K562 (cell line): Measurements from ENCODE around the gene ARMC7. TPM values are rescaled to one million over a fixed set of nuclear protein-coding genes. Genes with fewer than 3 reads are reported as not detected.

ENCODE experiments used
- BCOR ChIP-seq: fragments of 450-650 bp; IDR thresholded peaks from 2 replicates; pipeline ENCODE4 v1.6.1; 2016
- EP400 ChIP-seq: fragments of 450-650 bp; IDR thresholded peaks from 2 replicates; pipeline ENCODE4 v1.6.1; 2017; ENCODE audit warnings: antibody characterized with exemption, mild to moderate bottlenecking, moderate library complexity
- ERF ChIP-seq: fragments of 450-650 bp; formaldehyde crosslinking; IDR thresholded peaks from 2 replicates; pipeline ENCODE4 v1.4.0; 2020; ENCODE audit warnings: mild to moderate bottlenecking, mixed read lengths
- TEAD2 ChIP-seq: fragments of 450-650 bp; IDR thresholded peaks from 2 replicates; pipeline ENCODE4 v1.6.1; 2016; ENCODE audit warnings: missing genetic modification characterization, control low read depth, missing compliant biosample characterization
- ZNF121 ChIP-seq: sonication (generic); formaldehyde crosslinking; conservative IDR thresholded peaks from 2 replicates; pipeline ENCODE4 v1.8.0; 2022; ENCODE audit warnings: missing genetic modification reagents
- ZNF395 ChIP-seq: fragments of 200-800 bp; sonication (Bioruptor generic); IDR thresholded peaks from 2 replicates; pipeline ENCODE4 v1.6.1; 2017; ENCODE audit warnings: missing genetic modification characterization, missing compliant biosample characterization
- polyA plus RNA-seq, 8 experiments: library from polyadenylated mRNA; depleted of rRNA in 4 of 8; stranded (reverse) in 5 of 8; unstranded in 3 of 8; fragments of >200 nt; fragmentation: Nextera tagmentation in 2 of 8; fragmentation: Illumina TruSeq in 1 of 8; extraction: Ambion mirVana in 2 of 8; extraction: Trizol in 1 of 8; gene quantifications; 2 replicates each; pipeline versions ENCODE4 v1.2.1 to v1.2.3, GENCODE V29; 2011 to 2014; ENCODE audit warnings: inconsistent platforms in 1 of 8, missing spikeins in 1 of 8
- total RNA-seq, 7 experiments: library from RNA; depleted of rRNA in 6 of 7; stranded (reverse); fragments of >200 nt in 6 of 7; fragmentation: Illumina TruSeq in 2 of 7; extraction: Trizol in 2 of 7; gene quantifications; 2 replicates each; pipeline versions ENCODE4 v1.2.1 to v1.2.3, GENCODE V29; 2011 to 2021; ENCODE audit warnings: low replicate concordance in 1 of 7
- TF ChIP-seq, protein P1 (sequence below): fragments of 450-650 bp; IDR thresholded peaks from 2 replicates; pipeline ENCODE4 v1.6.1; 2016; ENCODE audit warnings: mild to moderate bottlenecking, moderate library complexity

The ARMC7 gene
- total and polyA plus RNA-seq, 9 of the 15 experiments (the other 6 are each of a cell fraction or from before 2014, with no cell fraction given) = 1.4 to 15.2 (median 5.9) TPM

DNA sequence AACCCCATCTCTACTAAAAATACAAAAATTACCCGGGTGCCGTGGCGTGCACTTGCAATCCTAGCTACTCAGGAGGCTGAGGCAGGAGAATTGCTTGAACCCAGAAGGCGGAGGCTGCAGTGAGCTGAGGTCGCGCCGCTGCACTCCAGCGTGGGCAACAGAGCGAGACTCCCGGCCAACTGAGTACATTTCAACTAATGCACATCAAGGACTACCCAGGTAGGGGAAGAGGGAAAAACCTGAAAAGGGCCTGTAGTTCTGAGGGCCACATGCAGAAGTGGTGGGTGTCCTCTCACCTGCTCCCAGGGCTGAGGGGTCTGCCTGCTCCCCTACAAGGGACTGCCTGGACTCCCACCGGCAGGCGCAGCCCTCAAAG, 22.6 kb upstream of the ARMC7 start (continued):
- TF ChIP-seq, protein P1, sequence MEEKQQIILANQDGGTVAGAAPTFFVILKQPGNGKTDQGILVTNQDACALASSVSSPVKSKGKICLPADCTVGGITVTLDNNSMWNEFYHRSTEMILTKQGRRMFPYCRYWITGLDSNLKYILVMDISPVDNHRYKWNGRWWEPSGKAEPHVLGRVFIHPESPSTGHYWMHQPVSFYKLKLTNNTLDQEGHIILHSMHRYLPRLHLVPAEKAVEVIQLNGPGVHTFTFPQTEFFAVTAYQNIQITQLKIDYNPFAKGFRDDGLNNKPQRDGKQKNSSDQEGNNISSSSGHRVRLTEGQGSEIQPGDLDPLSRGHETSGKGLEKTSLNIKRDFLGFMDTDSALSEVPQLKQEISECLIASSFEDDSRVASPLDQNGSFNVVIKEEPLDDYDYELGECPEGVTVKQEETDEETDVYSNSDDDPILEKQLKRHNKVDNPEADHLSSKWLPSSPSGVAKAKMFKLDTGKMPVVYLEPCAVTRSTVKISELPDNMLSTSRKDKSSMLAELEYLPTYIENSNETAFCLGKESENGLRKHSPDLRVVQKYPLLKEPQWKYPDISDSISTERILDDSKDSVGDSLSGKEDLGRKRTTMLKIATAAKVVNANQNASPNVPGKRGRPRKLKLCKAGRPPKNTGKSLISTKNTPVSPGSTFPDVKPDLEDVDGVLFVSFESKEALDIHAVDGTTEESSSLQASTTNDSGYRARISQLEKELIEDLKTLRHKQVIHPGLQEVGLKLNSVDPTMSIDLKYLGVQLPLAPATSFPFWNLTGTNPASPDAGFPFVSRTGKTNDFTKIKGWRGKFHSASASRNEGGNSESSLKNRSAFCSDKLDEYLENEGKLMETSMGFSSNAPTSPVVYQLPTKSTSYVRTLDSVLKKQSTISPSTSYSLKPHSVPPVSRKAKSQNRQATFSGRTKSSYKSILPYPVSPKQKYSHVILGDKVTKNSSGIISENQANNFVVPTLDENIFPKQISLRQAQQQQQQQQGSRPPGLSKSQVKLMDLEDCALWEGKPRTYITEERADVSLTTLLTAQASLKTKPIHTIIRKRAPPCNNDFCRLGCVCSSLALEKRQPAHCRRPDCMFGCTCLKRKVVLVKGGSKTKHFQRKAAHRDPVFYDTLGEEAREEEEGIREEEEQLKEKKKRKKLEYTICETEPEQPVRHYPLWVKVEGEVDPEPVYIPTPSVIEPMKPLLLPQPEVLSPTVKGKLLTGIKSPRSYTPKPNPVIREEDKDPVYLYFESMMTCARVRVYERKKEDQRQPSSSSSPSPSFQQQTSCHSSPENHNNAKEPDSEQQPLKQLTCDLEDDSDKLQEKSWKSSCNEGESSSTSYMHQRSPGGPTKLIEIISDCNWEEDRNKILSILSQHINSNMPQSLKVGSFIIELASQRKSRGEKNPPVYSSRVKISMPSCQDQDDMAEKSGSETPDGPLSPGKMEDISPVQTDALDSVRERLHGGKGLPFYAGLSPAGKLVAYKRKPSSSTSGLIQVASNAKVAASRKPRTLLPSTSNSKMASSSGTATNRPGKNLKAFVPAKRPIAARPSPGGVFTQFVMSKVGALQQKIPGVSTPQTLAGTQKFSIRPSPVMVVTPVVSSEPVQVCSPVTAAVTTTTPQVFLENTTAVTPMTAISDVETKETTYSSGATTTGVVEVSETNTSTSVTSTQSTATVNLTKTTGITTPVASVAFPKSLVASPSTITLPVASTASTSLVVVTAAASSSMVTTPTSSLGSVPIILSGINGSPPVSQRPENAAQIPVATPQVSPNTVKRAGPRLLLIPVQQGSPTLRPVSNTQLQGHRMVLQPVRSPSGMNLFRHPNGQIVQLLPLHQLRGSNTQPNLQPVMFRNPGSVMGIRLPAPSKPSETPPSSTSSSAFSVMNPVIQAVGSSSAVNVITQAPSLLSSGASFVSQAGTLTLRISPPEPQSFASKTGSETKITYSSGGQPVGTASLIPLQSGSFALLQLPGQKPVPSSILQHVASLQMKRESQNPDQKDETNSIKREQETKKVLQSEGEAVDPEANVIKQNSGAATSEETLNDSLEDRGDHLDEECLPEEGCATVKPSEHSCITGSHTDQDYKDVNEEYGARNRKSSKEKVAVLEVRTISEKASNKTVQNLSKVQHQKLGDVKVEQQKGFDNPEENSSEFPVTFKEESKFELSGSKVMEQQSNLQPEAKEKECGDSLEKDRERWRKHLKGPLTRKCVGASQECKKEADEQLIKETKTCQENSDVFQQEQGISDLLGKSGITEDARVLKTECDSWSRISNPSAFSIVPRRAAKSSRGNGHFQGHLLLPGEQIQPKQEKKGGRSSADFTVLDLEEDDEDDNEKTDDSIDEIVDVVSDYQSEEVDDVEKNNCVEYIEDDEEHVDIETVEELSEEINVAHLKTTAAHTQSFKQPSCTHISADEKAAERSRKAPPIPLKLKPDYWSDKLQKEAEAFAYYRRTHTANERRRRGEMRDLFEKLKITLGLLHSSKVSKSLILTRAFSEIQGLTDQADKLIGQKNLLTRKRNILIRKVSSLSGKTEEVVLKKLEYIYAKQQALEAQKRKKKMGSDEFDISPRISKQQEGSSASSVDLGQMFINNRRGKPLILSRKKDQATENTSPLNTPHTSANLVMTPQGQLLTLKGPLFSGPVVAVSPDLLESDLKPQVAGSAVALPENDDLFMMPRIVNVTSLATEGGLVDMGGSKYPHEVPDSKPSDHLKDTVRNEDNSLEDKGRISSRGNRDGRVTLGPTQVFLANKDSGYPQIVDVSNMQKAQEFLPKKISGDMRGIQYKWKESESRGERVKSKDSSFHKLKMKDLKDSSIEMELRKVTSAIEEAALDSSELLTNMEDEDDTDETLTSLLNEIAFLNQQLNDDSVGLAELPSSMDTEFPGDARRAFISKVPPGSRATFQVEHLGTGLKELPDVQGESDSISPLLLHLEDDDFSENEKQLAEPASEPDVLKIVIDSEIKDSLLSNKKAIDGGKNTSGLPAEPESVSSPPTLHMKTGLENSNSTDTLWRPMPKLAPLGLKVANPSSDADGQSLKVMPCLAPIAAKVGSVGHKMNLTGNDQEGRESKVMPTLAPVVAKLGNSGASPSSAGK = peak; percentile 53; the same call in 1 of the 2 replicates
- peak; percentile 38; the same call in 1 of the 2 replicates for TF ChIP-seq BCOR
- TF ChIP-seq ZNF121 (CRISPR knock-in tag) = peak; percentile 49
- peak; percentile 82 for TF ChIP-seq ZNF395 (CRISPR knock-in tag)
- TF ChIP-seq EP400 = peak; percentile 31; the same call in 1 of the 2 replicates
- 0 out of 2 replicates have a peak, but pooled peaks have one; percentile 24 for TF ChIP-seq ERF
- TF ChIP-seq TEAD2 (tag) = no peak
